Measurements from ENCODE around the gene CAP2.

GRCh38 chr6:17504005-17504404 is 110.6 kb downstream of the CAP2 start:
- TF ChIP-seq CTCF (IDR thresholded peaks at IDR 0.05) (no peak), EP300 (IDR thresholded peaks at IDR 0.05) (no peak), POLR2A (IDR thresholded peaks at IDR 0.05) (no peak), POLR2AphosphoS5 (IDR thresholded peaks at IDR 0.05) (no peak)
